D341Med (cell line): ENCODE results near the gene PELI3.

ENCODE experiments used
- DNase-seq: peaks from one replicate; pipeline ENCODE4 v3.0.0; 2012; ENCODE audit warnings: low spot score

Gene PELI3

DNA sequence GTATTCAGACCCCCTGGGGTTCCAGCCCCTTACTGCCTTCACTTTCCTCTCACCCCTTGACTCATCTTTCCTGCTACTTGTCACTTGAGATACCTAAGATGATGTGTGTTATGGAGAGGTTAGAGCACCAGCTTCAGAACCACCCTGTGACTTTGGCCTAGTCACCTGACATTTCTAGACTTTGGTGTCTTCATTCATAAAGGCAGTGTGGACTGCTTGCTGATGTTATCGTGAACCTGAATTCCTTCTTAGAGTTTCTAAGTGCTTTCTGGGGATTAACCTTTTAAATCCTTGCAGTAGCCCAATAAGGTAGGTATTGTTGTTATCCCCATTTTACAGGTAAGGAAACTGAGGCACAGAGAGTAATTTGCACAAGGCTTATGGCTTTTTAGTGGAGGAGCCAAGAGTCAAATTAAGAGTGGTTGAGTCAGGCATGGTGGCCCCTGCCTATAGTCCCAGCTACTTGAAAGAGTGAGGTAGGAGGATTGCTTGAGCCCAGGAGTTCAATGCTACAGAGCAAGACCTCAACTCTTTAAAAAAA lies 38.6 kb downstream of the PELI3 start:
- DNase-seq = no peak

DNA sequence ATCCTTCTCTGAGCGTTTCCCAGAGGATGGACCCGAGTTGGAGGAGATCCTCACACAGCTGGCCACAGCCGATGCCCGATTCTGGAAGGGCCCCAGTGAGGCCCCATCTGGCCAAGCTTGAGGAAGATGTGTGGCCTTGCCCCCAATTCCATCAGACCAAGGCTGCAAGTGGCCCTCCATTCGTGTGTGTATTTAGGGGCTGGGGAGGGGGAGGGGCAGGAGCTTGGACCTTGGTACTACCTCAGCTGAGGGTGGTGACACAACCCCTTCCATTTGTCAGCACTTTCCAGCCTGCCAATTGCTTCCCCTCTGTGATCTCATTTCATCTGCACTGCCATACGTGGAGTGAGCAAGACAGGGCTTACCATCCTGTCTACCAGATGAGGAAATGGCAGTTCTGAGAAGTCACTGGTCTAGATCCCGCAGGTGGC lies 42.4 kb downstream of the PELI3 start:
- DNase-seq = no peak

DNA sequence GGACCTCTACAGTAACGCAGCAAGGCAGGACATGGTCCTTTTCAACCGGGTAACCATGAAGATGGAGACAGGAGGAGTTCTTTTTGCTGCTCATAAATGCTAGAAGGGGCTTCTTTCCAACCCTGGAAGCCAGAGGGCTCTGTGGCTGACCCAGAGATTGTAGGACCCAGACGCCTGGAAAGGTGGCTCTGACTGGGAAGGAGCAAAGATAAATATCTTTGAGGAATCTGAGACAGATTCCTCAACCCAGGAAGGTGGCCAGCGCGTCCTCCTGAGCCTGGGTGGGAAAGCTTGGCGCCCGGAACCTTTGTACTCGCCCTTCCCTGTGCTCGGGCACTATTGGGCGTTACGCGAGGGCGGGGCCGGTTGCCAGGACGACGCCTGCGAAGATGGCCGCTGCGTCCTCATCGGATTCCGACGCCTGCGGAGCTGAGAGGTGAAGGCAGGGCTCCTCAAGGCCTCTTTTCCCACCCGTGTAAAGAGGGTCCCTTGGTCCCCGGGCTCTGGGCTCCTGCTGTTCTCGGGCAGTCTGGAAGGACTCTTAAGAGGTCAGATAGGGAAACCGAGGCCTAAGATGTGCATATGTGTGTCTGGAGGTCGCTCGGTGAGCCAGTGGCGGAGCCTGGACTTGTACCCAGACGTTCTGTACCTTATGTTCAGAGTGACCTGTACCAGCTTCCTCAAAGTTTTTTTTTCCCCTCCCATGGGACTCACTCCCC lies 43.7 kb downstream of the PELI3 start, which contains the start of gene BBS1:
Gene BBS1 (plus strand): TSS at position 365 of the 719 bp plus-strand sequence. CDS start 25 bp downstream, at position 390.
- DNase-seq = peak; percentile 94

DNA sequence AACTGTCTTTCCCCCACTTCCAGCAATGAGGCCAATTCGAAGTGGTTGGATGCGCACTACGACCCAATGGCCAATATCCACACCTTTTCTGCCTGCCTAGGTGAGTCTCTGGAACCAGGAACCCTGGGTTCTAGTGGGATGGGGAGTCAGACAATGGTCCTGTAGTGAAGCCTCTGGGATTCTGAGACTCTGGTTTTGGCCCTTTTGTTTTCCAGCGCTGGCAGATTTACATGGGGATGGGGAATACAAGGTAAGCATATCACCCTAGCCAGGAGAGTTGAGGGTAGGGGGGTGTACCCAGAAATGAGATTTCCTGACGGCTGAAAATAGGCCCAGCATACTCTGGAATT lies 44.3 kb downstream of the PELI3 start:
- DNase-seq = no peak

DNA sequence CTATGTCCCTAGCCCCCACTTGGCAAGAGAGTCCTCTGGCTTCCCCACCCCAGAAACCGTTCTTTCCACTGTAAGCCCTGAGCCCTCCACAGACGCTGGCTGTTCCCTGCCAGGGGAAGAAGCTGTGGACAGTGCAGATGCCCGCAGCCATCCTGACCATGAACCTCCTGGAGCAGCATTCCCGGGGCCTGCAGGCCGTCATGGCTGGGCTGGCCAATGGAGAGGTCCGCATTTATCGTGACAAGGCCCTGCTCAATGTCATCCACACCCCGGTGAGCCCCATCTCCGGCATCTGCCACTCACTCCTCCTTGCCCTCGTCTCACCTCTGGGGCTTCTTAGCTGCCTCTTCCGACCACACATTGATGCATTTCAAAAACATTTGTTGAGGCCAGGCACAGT lies 56.9 kb downstream of the PELI3 start:
- DNase-seq = no peak

DNA sequence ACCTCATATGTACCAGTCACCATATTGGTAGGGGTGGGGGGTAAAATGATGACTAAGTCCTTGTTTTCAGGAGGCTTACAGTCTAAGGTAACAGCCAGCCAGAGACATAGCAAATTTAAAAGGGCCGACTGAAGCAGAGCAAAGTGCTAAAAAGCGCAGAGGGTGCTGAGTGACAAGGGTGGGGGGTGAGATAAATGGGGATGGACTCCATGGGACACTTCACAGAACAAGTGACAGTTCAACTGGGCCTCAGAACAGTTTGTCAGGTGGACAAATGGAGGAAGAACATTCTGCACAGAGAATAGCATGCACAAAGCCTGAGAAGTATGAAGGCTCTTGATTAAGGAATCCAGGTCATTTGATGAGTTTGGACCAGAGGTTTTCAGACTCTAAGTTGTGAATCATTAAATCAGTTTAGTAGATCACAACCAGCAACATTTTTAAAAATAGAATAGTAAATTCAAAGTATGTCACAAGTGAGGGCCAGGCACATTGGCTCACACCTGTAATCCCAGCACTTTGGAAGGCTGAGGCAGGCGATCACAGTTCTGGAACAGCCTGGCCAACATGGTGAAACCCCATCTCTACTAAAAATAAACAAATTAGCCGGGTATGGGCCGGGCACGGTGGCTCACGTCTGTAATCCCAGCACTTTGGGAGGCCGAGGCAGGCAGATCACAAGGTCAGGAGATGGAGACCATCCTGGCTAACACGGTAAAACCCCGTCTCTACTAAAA lies 57.8 kb downstream of the PELI3 start:
- no peak for DNase-seq
